Fibroblast of mammary gland (primary cell): Measurements from ENCODE around the gene SNX11.
A peak's percentile ranks its signal among the peaks of the same experiment; 100 is the strongest.

Experiments
- DNase-seq: peaks from one replicate; pipeline ENCODE4 v3.0.0-alpha.2; 2010; ENCODE audit warnings: low read depth
- H3K4me3 ChIP-seq: 2 replicates; pipeline ENCODE4 v1.5.1; 2011; ENCODE audit warnings: low read depth, mild to moderate bottlenecking, low read length, moderate library complexity; ENCODE audit not compliant: control insufficient read depth
- CTCF ChIP-seq: conservative IDR thresholded peaks from 2 replicates; pipeline ENCODE4 v1.5.1; 2011; ENCODE audit warnings: low read depth, low read length, inconsistent platforms; ENCODE audit not compliant: control insufficient read depth, insufficient read depth

SNX11 gene

GRCh38 chr17:48100591-48101011 lies 7.0 kb upstream of the SNX11 start:
- peak overlapping the region; percentile 87 for H3K4me3 ChIP-seq
- DNase-seq = peak; percentile 55
- TF ChIP-seq CTCF = no peak

- H3K4me3 ChIP-seq = peak within 1 kb of the TSS; percentile 87
- peak; percentile 94 for DNase-seq
- no peak for TF ChIP-seq CTCF
Observed at GRCh38 chr17:48101012-48101720, 6.4 kb upstream of the SNX11 start, which contains the start of gene CBX1. CBX1 (minus strand) TSS chr17:48101478; CDS start chr17:48077004, 24,474 bp downstream.

GRCh38 chr17:48102043-48102750 lies 5.4 kb upstream of the SNX11 start:
- peak overlapping the region; percentile 87 for H3K4me3 ChIP-seq

GRCh38 chr17:48102798-48103715 lies 4.5 kb upstream of the SNX11 start:
- TF ChIP-seq CTCF = no peak
- DNase-seq = no peak

More at GRCh38 chr17:48102043-48102750, 5.4 kb upstream of the SNX11 start:
- no peak for TF ChIP-seq CTCF
- no peak for DNase-seq

DNA sequence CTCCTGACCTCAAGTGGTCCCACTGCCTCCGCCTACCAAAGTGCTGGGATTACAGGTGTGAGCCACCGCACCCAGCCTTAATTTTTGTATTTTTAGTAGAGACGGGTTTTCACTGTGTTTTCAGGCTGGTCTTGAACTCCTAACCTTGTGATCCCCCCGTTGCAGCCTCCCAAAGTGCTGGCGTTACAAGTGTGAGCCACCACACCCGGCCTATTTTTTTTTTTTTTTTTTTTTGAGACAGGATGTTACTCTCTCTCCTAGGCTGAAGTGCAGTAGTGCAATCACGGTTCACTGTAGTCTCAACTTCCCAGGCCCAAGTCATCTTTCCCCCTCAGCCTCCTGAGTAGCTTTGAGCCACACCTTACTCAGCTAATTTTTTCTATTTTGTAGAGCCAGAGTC lies 3.1 kb upstream of the SNX11 start:
- no peak for DNase-seq
- H3K4me3 ChIP-seq = no peak overlapping the region
- TF ChIP-seq CTCF = no peak

More at GRCh38 chr17:48102798-48103715, 4.5 kb upstream of the SNX11 start:
- no peak overlapping the region for H3K4me3 ChIP-seq

GRCh38 chr17:48106802-48107136 lies 797 bp upstream of the SNX11 start:
- no peak for DNase-seq
- TF ChIP-seq CTCF = no peak
- H3K4me3 ChIP-seq = peak overlapping the region; percentile 94
